GM10266 (cell line): ENCODE data around the gene SLC25A33.

ENCODE experiments used
- DNase-seq: peaks from one replicate; pipeline ENCODE4 v3.0.0; 2012; ENCODE audit errors: extremely low spot score
- TF ChIP-seq, protein P1 (sequence below): IDR thresholded peaks from 2 replicates; pipeline ENCODE4 v1.5.1; 2012; ENCODE audit warnings: mild to moderate bottlenecking, low read depth; ENCODE audit not compliant: control insufficient read depth, insufficient read depth; ENCODE audit errors: missing control alignments

SLC25A33 gene

DNA sequence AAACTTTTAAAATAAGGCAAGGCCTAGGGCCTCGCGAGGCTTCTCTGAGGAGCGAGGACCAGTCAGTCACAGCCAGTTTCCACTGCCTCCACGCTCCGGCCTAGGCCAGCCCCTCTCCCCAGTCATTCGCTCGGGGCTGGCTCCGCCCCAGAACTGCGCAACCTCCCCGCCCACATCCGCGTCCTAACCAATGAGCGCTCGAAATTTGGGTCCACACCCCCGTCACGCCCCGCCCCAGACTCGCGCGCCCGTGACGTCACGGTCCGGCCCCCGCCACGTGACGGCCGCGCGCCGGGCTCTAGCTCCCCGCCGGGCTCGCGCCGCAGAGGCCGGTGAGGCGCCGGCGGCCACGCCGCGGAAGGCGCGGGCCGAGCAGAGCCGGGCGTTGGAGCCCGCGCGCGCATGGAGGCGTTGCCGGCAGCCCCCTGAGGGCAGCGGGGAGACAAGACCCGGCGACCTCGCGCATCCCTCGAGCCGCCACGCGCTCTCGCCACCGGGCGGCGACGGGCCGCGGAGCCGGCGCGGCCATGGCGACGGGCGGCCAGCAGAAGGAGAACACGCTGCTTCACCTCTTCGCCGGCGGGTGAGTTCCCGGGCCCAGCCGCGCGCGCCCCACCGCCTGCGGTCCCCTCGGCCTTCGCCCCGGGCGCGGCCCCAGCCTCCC is at the start of gene SLC25A33:
TSS of gene SLC25A33 (plus strand) at position 301 of the 664 bp plus-strand sequence. CDS start at position 528, 227 bp downstream.
- DNase-seq, result peak; percentile 99
- TF ChIP-seq, protein P1, sequence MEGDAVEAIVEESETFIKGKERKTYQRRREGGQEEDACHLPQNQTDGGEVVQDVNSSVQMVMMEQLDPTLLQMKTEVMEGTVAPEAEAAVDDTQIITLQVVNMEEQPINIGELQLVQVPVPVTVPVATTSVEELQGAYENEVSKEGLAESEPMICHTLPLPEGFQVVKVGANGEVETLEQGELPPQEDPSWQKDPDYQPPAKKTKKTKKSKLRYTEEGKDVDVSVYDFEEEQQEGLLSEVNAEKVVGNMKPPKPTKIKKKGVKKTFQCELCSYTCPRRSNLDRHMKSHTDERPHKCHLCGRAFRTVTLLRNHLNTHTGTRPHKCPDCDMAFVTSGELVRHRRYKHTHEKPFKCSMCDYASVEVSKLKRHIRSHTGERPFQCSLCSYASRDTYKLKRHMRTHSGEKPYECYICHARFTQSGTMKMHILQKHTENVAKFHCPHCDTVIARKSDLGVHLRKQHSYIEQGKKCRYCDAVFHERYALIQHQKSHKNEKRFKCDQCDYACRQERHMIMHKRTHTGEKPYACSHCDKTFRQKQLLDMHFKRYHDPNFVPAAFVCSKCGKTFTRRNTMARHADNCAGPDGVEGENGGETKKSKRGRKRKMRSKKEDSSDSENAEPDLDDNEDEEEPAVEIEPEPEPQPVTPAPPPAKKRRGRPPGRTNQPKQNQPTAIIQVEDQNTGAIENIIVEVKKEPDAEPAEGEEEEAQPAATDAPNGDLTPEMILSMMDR, result no peak

DNA sequence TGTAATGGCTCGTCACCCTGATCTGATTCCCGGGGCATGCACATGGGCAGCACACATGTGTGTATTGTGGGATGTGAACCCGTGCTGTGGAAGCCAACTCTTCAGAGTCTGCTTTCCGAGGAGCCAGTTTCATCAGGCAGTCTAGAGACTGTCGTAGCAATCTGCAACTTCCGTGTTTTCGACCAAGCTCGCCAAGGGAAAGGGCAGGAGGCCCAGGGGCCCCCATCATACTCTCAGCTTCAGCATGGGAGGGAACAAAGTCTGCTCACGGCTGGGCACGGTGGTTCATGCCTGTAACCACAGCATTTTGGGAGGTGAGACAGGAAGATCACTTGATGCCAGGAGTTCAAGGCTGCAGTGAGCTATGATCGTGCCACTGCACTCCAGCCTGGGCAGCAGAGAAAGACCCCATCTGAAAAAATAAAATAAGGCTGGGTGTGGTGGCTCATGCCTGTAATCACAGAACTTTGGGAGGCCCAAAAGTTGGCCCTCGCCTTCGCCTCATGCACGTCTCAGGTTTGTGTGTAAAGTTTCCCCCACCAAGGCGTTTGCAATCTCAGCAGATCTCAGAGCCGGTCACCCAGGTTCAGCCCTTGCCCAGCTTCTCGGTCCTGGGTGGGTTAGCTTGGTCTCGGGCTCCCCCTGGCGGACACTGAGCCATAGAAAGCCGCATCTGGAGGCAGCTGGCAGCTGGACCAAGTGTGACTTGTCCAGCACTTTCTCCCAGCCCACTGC is 48.5 kb upstream of the SLC25A33 start:
- TF ChIP-seq, protein P1, result peak; percentile 94
- DNase-seq, result peak; percentile 86

DNA sequence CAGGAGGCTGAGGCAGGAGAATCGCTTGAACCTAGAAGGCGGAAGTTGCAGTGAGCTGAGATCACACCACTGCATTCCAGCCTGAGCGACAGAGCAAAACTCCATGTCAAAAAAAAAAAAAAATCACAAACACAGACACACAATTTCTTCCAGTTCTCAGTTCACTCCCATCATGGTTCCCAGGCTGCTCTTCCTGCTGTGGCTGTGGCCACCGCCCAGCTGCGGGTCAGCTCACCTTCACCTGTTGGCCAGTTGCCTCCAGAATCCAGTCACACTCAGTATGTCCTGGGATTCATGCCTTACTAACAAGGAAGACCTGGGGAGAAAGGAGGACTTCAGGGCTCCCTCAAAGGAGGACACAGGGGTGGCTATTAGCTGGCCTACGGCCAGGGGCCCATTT is 45.9 kb upstream of the SLC25A33 start:
- TF ChIP-seq, protein P1, result no peak

DNA sequence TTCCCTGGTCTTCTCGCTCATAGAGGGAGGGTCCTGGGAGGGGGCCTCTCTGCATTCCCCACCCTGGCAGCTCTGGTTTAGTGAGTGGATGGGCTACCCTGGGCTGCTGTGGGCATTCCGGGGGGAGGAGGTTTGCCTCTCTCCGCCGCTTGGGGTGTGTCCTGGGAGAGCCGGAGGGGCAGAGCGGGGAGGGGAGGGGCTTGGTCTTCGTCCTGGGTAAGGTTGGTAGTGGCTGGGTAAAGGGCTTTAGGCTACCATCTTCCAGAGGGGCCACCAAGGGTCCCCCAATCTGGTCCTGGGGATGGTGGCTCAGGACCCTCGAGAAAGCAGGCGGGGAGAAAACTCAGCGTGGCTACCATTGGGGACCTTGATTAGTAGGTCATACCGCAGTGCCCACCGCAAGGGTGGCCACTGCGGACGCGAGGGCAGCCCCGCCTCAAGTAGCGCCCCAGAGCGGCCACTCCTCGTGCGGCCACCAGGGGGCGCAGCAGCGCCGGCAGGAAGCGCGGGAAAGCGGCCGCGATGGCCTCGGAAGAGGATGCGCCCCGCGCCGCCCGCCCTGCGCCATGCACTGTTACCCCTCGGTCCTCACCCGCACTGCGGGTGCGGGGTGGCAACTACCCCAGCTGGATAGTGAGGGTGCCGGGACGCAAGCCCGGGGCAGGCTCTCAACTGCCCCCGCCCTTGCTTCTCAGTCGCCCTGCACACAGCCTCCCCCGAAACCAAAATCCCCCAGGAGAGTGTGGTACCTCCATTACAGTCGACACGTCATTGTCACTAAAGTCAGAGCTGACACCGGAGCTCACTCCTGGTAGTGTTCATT is 44.1 kb upstream of the SLC25A33 start:
- DNase-seq, result peak; percentile 77
- TF ChIP-seq, protein P1, result peak; percentile 88

More for the DNA sequence above, 45.9 kb upstream of the SLC25A33 start:
- no peak for DNase-seq

GRCh38 chr1:9495854-9496374 is 43.4 kb upstream of the SLC25A33 start:
- TF ChIP-seq, protein P1, result no peak
- DNase-seq, result no peak

- TF ChIP-seq, protein P1, result no peak
- no peak for DNase-seq
These were observed 38.2 kb upstream of the SLC25A33 start for GRCh38 chr1:9500756-9501754.
